ENCODE results near the gene HMMR. TPM values are rescaled to one million over a fixed set of nuclear protein-coding genes. Genes with fewer than 3 reads are reported as not detected.
A peak's percentile ranks its signal among the peaks of the same experiment; 100 is the strongest.

HMMR gene
- total and polyA plus RNA-seq, 9 of the 15 experiments (the other 6 are each of a cell fraction or from before 2014, with no cell fraction given) = 74.9 to 133 (median 90.8) TPM

DNA sequence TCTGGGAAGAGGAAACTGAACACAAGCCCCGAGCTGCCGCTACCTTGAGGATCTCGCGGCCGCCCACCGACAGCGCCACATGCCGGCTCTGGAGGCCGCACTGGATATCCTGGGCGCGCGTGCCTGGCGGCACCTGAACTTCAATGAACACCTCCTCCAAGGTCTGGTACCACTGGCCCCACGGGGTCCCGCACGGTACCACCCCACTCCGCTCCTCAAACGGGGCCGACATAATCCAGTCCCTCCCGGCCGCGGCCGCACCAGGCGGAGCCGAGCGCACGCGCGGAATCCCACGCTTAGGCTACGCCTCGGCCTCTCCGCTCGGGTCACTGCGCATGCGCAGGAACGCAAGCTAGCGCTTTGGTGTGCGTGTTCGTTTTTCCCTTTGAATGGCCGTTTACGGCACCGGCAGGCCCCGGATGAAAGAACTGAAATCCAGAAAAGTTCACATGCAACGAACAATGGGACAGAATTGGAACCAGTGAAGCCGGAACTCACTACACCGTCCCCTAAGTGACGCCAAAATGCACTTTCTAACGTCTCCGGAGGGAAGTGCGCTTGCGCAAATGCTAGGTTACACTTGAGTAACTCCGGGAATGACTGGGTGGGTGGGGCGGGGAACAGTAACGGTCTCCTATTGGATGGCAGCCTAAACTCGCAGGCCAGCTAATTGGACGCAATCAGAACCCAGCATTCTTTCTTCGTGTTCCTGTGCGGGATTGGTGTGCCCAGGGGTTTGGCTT is 442 bp upstream of the HMMR start, which contains the start of gene NUDCD2 (continued):
- TF ChIP-seq, protein P1, sequence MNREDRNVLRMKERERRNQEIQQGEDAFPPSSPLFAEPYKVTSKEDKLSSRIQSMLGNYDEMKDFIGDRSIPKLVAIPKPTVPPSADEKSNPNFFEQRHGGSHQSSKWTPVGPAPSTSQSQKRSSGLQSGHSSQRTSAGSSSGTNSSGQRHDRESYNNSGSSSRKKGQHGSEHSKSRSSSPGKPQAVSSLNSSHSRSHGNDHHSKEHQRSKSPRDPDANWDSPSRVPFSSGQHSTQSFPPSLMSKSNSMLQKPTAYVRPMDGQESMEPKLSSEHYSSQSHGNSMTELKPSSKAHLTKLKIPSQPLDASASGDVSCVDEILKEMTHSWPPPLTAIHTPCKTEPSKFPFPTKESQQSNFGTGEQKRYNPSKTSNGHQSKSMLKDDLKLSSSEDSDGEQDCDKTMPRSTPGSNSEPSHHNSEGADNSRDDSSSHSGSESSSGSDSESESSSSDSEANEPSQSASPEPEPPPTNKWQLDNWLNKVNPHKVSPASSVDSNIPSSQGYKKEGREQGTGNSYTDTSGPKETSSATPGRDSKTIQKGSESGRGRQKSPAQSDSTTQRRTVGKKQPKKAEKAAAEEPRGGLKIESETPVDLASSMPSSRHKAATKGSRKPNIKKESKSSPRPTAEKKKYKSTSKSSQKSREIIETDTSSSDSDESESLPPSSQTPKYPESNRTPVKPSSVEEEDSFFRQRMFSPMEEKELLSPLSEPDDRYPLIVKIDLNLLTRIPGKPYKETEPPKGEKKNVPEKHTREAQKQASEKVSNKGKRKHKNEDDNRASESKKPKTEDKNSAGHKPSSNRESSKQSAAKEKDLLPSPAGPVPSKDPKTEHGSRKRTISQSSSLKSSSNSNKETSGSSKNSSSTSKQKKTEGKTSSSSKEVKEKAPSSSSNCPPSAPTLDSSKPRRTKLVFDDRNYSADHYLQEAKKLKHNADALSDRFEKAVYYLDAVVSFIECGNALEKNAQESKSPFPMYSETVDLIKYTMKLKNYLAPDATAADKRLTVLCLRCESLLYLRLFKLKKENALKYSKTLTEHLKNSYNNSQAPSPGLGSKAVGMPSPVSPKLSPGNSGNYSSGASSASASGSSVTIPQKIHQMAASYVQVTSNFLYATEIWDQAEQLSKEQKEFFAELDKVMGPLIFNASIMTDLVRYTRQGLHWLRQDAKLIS (CRISPR knock-in tag; IDR thresholded peaks at IDR 0.05) = no peak
- TF ChIP-seq THRAP3 (IDR thresholded peaks at IDR 0.05; ENCODE audit: borderline replicate concordance) (no peak; the same call in 1 of the 2 replicates), XRCC4 (IDR thresholded peaks at IDR 0.05; ENCODE audit: extremely low read depth, insufficient read depth, insufficient read length) (no peak), BRF2 (IDR thresholded peaks at IDR 0.05; ENCODE audit: borderline replicate concordance, insufficient read depth, insufficient read length) (no peak), HBP1 (CRISPR knock-in tag; IDR thresholded peaks at IDR 0.05) (no peak), TAF7 (tag; IDR thresholded peaks at IDR 0.05) (peak; percentile 57; the same call in 1 of the 2 replicates), JUNB (CRISPR knock-in tag; conservative IDR thresholded peaks at IDR 0.05) (no peak), C11orf30 (IDR thresholded peaks at IDR 0.05; ENCODE audit: low read depth) (no peak)
- TF ChIP-seq, protein P2, sequence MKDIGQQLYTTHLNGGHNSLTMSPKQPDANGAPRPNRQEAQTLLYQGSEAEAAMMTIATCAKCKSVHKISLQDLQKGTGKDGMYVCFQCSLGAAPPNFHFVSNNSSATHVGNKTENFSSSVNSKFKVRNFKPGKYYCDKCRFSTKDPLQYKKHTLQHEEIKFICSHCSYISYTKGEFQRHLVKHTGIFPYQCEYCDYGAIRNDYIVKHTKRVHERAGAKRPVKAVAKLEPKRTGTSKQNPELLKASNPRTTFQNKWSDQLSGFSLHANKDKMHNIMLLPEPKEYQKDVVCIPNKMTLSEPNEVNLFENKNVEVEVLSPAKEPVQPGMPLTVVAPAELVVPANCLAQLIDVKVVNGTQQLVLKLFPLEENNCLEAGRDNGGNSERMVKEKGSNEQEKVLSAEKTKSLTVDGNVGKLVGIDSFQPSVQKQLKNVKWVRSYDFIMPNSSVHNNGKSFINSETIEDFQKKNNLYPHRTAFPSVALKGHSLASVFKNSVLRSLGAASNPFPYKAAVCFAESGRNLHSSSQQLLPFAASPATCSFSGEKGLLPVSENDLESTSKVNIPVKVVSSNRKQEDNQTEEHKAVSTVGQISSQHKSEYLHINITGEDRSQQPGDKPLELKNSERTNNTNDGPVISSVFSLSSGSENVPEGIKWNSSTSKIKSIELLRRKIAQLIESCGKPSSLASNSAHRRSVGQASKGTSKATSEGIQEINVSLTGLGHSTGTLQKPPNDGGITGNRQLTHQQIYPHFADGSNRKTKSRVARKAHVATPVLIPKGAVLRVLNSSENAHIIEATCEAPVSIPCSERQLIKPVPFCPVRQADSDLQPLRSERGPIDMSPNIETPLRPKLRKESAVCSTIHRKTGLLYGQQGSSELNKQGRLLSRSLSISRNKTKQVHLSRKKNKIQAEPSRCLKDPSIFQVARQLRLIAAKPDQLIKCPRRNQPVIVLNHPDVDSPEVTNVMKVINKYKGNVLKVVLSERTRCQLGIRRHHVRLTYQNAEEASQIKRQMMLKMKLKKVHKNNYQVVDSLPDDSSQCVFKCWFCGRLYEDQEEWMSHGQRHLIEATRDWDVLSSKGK (CRISPR knock-in tag; IDR thresholded peaks at IDR 0.05) = no peak
- TF ChIP-seq, protein P3, sequence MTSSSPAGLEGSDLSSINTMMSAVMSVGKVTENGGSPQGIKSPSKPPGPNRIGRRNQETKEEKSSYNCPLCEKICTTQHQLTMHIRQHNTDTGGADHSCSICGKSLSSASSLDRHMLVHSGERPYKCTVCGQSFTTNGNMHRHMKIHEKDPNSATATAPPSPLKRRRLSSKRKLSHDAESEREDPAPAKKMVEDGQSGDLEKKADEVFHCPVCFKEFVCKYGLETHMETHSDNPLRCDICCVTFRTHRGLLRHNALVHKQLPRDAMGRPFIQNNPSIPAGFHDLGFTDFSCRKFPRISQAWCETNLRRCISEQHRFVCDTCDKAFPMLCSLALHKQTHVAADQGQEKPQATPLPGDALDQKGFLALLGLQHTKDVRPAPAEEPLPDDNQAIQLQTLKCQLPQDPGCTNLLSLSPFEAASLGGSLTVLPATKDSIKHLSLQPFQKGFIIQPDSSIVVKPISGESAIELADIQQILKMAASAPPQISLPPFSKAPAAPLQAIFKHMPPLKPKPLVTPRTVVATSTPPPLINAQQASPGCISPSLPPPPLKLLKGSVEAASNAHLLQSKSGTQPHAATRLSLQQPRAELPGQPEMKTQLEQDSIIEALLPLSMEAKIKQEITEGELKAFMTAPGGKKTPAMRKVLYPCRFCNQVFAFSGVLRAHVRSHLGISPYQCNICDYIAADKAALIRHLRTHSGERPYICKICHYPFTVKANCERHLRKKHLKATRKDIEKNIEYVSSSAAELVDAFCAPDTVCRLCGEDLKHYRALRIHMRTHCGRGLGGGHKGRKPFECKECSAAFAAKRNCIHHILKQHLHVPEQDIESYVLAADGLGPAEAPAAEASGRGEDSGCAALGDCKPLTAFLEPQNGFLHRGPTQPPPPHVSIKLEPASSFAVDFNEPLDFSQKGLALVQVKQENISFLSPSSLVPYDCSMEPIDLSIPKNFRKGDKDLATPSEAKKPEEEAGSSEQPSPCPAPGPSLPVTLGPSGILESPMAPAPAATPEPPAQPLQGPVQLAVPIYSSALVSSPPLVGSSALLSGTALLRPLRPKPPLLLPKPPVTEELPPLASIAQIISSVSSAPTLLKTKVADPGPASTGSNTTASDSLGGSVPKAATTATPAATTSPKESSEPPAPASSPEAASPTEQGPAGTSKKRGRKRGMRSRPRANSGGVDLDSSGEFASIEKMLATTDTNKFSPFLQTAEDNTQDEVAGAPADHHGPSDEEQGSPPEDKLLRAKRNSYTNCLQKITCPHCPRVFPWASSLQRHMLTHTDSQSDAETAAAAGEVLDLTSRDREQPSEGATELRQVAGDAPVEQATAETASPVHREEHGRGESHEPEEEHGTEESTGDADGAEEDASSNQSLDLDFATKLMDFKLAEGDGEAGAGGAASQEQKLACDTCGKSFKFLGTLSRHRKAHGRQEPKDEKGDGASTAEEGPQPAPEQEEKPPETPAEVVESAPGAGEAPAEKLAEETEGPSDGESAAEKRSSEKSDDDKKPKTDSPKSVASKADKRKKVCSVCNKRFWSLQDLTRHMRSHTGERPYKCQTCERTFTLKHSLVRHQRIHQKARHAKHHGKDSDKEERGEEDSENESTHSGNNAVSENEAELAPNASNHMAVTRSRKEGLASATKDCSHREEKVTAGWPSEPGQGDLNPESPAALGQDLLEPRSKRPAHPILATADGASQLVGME (CRISPR knock-in tag; IDR thresholded peaks at IDR 0.05) = no peak

Measured in K562 (cell line).